ENCODE data around the gene MIP.

GRCh38 chr12:56476972-56477432 is 22.5 kb upstream of the MIP start:
- TF ChIP-seq CTCF (conservative IDR thresholded peaks at IDR 0.05; ENCODE audit: low read length) (no peak), EZH2phosphoT487 (IDR thresholded peaks at IDR 0.05; ENCODE audit: borderline replicate concordance) (no peak)
